Neural crest cell (in vitro differentiated cells): ENCODE measurements around the gene RAB12. TPM values are rescaled to one million over a fixed set of nuclear protein-coding genes. Genes with fewer than 3 reads are reported as not detected.
A peak's percentile ranks its signal among the peaks of the same experiment; 100 is the strongest.

Experiments used
- DNase-seq: peaks from one replicate; pipeline ENCODE4 v3.0.0; 2021; ENCODE audit warnings: low read depth, mixed read lengths, low spot score
- H3K27ac Mint-ChIP-seq: one replicate; pipeline ENCODE4 v1.8.0; 2021; ENCODE audit warnings: mild to moderate bottlenecking, mixed read lengths; ENCODE audit not compliant: unreplicated experiment
- H3K27me3 Mint-ChIP-seq: 2 replicates; pipeline ENCODE4 v1.8.0; 2021; ENCODE audit warnings: low read depth, mild to moderate bottlenecking, mixed read lengths
- H3K36me3 Mint-ChIP-seq: 2 replicates; pipeline ENCODE4 v1.8.0; 2021; ENCODE audit warnings: low read depth, mild to moderate bottlenecking, mixed read lengths
- H3K4me1 Mint-ChIP-seq: 2 replicates; pipeline ENCODE4 v1.8.0; 2021; ENCODE audit warnings: mixed read lengths
- H3K4me3 Mint-ChIP-seq: one replicate; pipeline ENCODE4 v1.8.0; 2021; ENCODE audit warnings: mild to moderate bottlenecking, mixed read lengths
- H3K9me3 Mint-ChIP-seq: 2 replicates; pipeline ENCODE4 v1.8.0; 2021; ENCODE audit warnings: mixed read lengths
- CTCF ChIP-seq: fragments of 200-600 bp; sonication (generic); conservative IDR thresholded peaks from 2 replicates; pipeline ENCODE4 v1.5.0; 2021; ENCODE audit warnings: antibody characterized with exemption, mild to moderate bottlenecking
- total RNA-seq: library from RNA; stranded (reverse); gene quantifications from 2 replicates; pipeline ENCODE4 v1.2.1, GENCODE V29; 2021

RAB12 gene
- total RNA-seq, 1 donor from 2014 or later: 26.5 TPM

DNA sequence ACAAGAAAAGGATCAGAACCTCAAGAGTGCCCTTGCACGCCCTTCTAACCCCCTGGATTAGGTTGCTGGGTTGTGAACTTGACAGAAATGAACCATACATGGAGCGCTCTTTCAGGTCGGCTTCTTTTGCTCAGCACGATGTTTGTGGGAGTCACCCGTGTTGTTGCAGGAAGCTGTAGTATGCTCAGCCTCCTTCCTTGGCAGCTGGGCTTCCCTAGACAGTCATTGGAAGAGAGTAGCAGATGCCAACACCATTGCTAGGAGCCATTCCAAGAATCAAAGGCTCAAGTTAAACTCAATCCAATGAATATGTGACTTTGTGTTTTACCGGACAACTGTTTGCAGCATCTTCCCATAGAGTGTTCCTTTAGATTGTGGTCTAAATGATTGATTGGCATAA, 47.0 kb downstream of the RAB12 start:
- Mint-ChIP-seq H3K36me3 (no peaks in the 10 kb centered on the region), H3K4me3 (no peak overlapping the region), H3K9me3 (no peaks in the 10 kb centered on the region), H3K27me3 (peaks cover 16% of the 10 kb centered on the region), H3K27ac (no peak overlapping the region), H3K4me1 (peaks cover 24% of the 10 kb centered on the region)
- no peak for TF ChIP-seq CTCF
- DNase-seq: no peak

DNA sequence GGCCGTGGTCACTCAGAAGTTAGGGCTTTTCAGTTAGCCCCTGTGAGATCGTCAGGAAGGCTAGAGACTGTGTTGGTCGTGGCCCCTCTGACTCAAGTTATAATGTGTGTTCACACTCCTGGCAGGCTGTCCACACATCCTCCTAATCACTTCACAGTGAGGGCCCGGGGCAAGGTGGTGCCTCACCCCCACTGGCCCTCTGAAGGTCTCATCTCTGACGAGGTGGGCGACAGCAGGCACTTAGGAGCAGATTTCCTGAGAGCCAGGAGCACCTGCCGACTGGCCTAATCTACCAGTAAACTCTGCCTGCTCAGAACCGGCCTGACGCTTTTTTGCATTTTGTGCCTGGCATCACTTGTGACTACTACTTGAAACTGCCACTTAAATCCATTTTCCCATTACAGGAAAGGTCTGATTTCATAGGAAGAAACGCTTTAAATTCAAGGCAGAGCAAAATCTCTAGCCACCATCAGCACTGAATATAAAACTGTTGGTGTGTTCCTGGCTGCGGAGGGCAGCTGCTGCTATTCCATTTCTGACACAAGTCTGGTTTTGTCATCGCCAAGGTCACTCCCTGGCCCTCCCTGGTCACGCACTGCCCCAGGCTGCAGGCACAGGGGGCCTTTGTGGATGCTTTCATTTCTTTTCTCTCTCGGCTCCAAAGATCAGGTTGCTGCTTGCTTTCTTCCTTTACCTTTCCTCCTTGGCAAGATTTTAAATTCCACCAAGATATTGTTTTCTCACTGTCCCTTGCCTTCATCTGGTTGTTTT, 48.0 kb downstream of the RAB12 start:
- TF ChIP-seq CTCF: no peak
- Mint-ChIP-seq H3K9me3 (no peaks in the 10 kb centered on the region), H3K27me3 (peaks cover 18% of the 10 kb centered on the region), H3K36me3 (no peaks in the 10 kb centered on the region), H3K27ac (peak overlapping the region; percentile 2), H3K4me1 (peaks cover 34% of the 10 kb centered on the region), H3K4me3 (peak overlapping the region; percentile 1)
- DNase-seq: no peak

DNA sequence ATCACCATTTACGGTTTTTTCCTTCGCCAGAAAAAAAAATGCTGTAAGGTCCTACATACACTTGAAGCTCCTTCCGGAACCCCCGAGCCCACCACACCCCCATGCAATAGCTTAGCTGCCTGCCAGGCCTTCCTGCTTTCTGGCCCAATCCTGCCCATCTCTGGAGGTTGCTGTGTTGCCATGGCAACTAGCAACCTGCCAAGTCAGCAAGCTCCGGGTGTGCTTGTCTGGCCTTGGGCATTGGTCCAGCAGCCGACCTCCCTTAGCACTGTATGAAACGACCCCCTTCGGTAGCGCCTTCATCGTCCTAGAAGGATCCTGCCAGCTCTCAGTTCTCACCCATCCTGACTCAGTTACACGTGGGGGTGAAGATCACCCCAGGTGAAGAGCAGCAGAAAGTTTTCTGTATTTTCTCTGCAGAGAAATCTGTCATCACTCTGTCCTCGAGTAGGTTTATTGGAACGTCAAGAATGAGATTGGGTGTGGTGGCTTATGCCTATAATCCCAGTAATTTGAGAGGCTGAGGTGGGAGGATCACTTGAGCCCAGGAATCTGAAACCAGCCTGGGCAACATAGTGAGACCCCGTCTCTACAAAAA, 48.7 kb downstream of the RAB12 start:
- Mint-ChIP-seq H3K4me1 (peaks cover 41% of the 10 kb centered on the region), H3K4me3 (no peak overlapping the region), H3K27ac (peak overlapping the region; percentile 2), H3K27me3 (peaks cover 20% of the 10 kb centered on the region), H3K36me3 (no peaks in the 10 kb centered on the region), H3K9me3 (no peaks in the 10 kb centered on the region)
- DNase-seq: no peak
- TF ChIP-seq CTCF: no peak

GRCh38 chr18:8658858-8659485, 49.7 kb downstream of the RAB12 start:
- H3K4me1 Mint-ChIP-seq: peaks cover 46% of the 10 kb centered on the region
- H3K27ac Mint-ChIP-seq: peak overlapping the region; percentile 3

More at GRCh38 chr18:8658858-8659485, 49.7 kb downstream of the RAB12 start:
- Mint-ChIP-seq H3K36me3 (no peaks in the 10 kb centered on the region), H3K4me3 (no peak overlapping the region), H3K27me3 (peaks cover 16% of the 10 kb centered on the region), H3K9me3 (no peaks in the 10 kb centered on the region)
- DNase-seq: no peak
- no peak for TF ChIP-seq CTCF
